ENCODE measurements around the gene SLC26A1. TPM values are rescaled to one million over a fixed set of nuclear protein-coding genes. Genes with fewer than 3 reads are reported as not detected.

SLC26A1 gene
- total RNA-seq, 1 donor from 2014 or later, result not detected

GRCh38 chr4:1019320-1019719 lies 26.1 kb upstream of the SLC26A1 start:
- Mint-ChIP-seq H3K36me3 (no peaks in the 10 kb centered on the region), H3K4me3 (no peak overlapping the region), H3K27me3 (ENCODE audit: insufficient read depth, low read depth) (peaks cover 3% of the 10 kb centered on the region), H3K27ac (no peak overlapping the region), H3K4me1 (peaks cover 12% of the 10 kb centered on the region), H3K9me3 (no peaks in the 10 kb centered on the region)
- Histone ChIP-seq H3F3A (ENCODE audit: low read depth) (peaks cover 9% of the 10 kb centered on the region), H3K4me2 (peak overlapping the region; percentile 43), H3K79me2 (ENCODE audit: low read depth) (peaks cover 22% of the 10 kb centered on the region), H3K27ac (no peak overlapping the region), H3K4me3 (no peak overlapping the region), H4K20me1 (ENCODE audit: low read depth) (peaks cover 59% of the 10 kb centered on the region), H2AFZ (replicated peaks) (no peak overlapping the region), H3K27me3 (no peaks in the 10 kb centered on the region), H3K4me1 (peaks cover 43% of the 10 kb centered on the region), H3K36me3 (no peaks in the 10 kb centered on the region), H3K9ac (no peak overlapping the region), H3K9me3 (ENCODE audit: low read depth) (no peaks in the 10 kb centered on the region)
- DNase-seq (ENCODE audit: low spot score), result no peak
- no peak for TF ChIP-seq EZH2phosphoT487 (IDR thresholded peaks at IDR 0.05)
- TF ChIP-seq CTCF (IDR thresholded peaks at IDR 0.05), result no peak
- TF ChIP-seq EZH2 (IDR thresholded peaks at IDR 0.05), result no peak

- no peaks in the 10 kb centered on the region for H3K9me3 ChIP-seq (ENCODE audit: low read depth)
- no peak overlapping the region for H3K9ac ChIP-seq
- no peaks in the 10 kb centered on the region for H3K9me3 Mint-ChIP-seq
- TF ChIP-seq CTCF (IDR thresholded peaks at IDR 0.05), result no peak
- TF ChIP-seq EZH2 (IDR thresholded peaks at IDR 0.05), result no peak
- TF ChIP-seq EZH2phosphoT487 (IDR thresholded peaks at IDR 0.05), result no peak
- peak; percentile 43 for DNase-seq (ENCODE audit: low spot score)
- H3K27ac ChIP-seq, result no peak overlapping the region
- no peak overlapping the region for H3K27ac Mint-ChIP-seq
- H3K4me1 ChIP-seq, result peaks cover 47% of the 10 kb centered on the region
- H3K79me2 ChIP-seq (ENCODE audit: low read depth), result peaks cover 22% of the 10 kb centered on the region
- H3F3A ChIP-seq (ENCODE audit: low read depth), result peaks cover 18% of the 10 kb centered on the region
- no peaks in the 10 kb centered on the region for H3K36me3 ChIP-seq
- H3K36me3 Mint-ChIP-seq, result no peaks in the 10 kb centered on the region
- no peaks in the 10 kb centered on the region for H3K27me3 ChIP-seq
- H3K4me3 Mint-ChIP-seq, result no peak overlapping the region
- no peak overlapping the region for H3K4me3 ChIP-seq
- H3K4me2 ChIP-seq, result no peak overlapping the region
- H4K20me1 ChIP-seq (ENCODE audit: low read depth), result peaks cover 68% of the 10 kb centered on the region
- no peak overlapping the region for H2AFZ ChIP-seq (replicated peaks)
- H3K27me3 Mint-ChIP-seq (ENCODE audit: insufficient read depth, low read depth), result peaks cover 7% of the 10 kb centered on the region
- H3K4me1 Mint-ChIP-seq, result peaks cover 18% of the 10 kb centered on the region
These were observed 25.2 kb upstream of the SLC26A1 start for GRCh38 chr4:1018147-1019020.

- H3K4me1 Mint-ChIP-seq, result peaks cover 18% of the 10 kb centered on the region
These were observed 24.5 kb upstream of the SLC26A1 start for GRCh38 chr4:1017706-1018105.

More at GRCh38 chr4:1017706-1018105, 24.5 kb upstream of the SLC26A1 start:
- no peak for DNase-seq (ENCODE audit: low spot score)
- peaks cover 22% of the 10 kb centered on the region for H3K79me2 ChIP-seq (ENCODE audit: low read depth)
- H3K4me1 ChIP-seq, result peaks cover 47% of the 10 kb centered on the region
- peaks cover 25% of the 10 kb centered on the region for H3F3A ChIP-seq (ENCODE audit: low read depth)
- Mint-ChIP-seq H3K27me3 (ENCODE audit: insufficient read depth, low read depth) (peaks cover 10% of the 10 kb centered on the region), H3K9me3 (no peaks in the 10 kb centered on the region), H3K27ac (no peak overlapping the region), H3K4me3 (no peak overlapping the region), H3K36me3 (no peaks in the 10 kb centered on the region)
- H3K9me3 ChIP-seq (ENCODE audit: low read depth), result no peaks in the 10 kb centered on the region
- H3K4me3 ChIP-seq, result no peak overlapping the region
- no peaks in the 10 kb centered on the region for H3K36me3 ChIP-seq
- no peak overlapping the region for H2AFZ ChIP-seq (replicated peaks)
- H3K27me3 ChIP-seq, result peaks cover 5% of the 10 kb centered on the region
- TF ChIP-seq EZH2phosphoT487 (IDR thresholded peaks at IDR 0.05) (no peak), CTCF (IDR thresholded peaks at IDR 0.05) (no peak), EZH2 (IDR thresholded peaks at IDR 0.05) (no peak)
- H3K9ac ChIP-seq, result no peak overlapping the region
- no peak overlapping the region for H3K4me2 ChIP-seq
- peaks cover 75% of the 10 kb centered on the region for H4K20me1 ChIP-seq (ENCODE audit: low read depth)
- no peak overlapping the region for H3K27ac ChIP-seq
